ENCODE data around the gene PPP2R2D.

PPP2R2D gene

GRCh38 chr10:131909014-131909808, 8.4 kb downstream of the PPP2R2D start:
- TF ChIP-seq ZFX (IDR thresholded peaks at IDR 0.05; ENCODE audit: borderline replicate concordance) (no peak), CTCF (IDR thresholded peaks at IDR 0.05) (no peak)
- no peak overlapping the region for H3K27ac ChIP-seq

- H3K27ac ChIP-seq = no peak overlapping the region
- TF ChIP-seq CTCF (IDR thresholded peaks at IDR 0.05) (no peak), ZFX (IDR thresholded peaks at IDR 0.05; ENCODE audit: borderline replicate concordance) (no peak)
Measured at GRCh38 chr10:131909929-131910328, 9.1 kb downstream of the PPP2R2D start.

GRCh38 chr10:131910663-131911314, 10.0 kb downstream of the PPP2R2D start:
- H3K27ac ChIP-seq = no peak overlapping the region
- no peak for TF ChIP-seq ZFX (IDR thresholded peaks at IDR 0.05; ENCODE audit: borderline replicate concordance)
- no peak for TF ChIP-seq CTCF (IDR thresholded peaks at IDR 0.05)

GRCh38 chr10:131911451-131911850, 10.6 kb downstream of the PPP2R2D start:
- TF ChIP-seq CTCF (IDR thresholded peaks at IDR 0.05) (no peak), ZFX (IDR thresholded peaks at IDR 0.05; ENCODE audit: borderline replicate concordance) (no peak)
- H3K27ac ChIP-seq = no peak overlapping the region

- no peak overlapping the region for H3K27ac ChIP-seq
- TF ChIP-seq CTCF (IDR thresholded peaks at IDR 0.05) = no peak
- TF ChIP-seq ZFX (IDR thresholded peaks at IDR 0.05; ENCODE audit: borderline replicate concordance) = no peak
Measured at GRCh38 chr10:131912620-131913019, 11.8 kb downstream of the PPP2R2D start.

GRCh38 chr10:131915484-131915883, 14.7 kb downstream of the PPP2R2D start:
- no peak for TF ChIP-seq CTCF (IDR thresholded peaks at IDR 0.05)
- TF ChIP-seq ZFX (IDR thresholded peaks at IDR 0.05; ENCODE audit: borderline replicate concordance) = no peak
- no peak overlapping the region for H3K27ac ChIP-seq

All from 22Rv1 (cell line).